HCT116 (cell line): ENCODE measurements around the gene GYPA.

Experiments
- POLR2A ChIP-seq: IDR thresholded peaks from 2 replicates; pipeline ENCODE4 v1.7.0; 2011; ENCODE audit warnings: borderline replicate concordance; ENCODE audit not compliant: insufficient read depth, insufficient read length; ENCODE audit errors: extremely low read depth
- TF ChIP-seq, protein P1 (sequence below), 3 experiments: fragments of 200-600 bp in 1 of 3; sonication (generic) in 1 of 3; IDR thresholded peaks in 2 of 3; conservative IDR thresholded peaks in 1 of 3; 2 replicates each; pipeline ENCODE4 v1.5.1; 2012 to 2017; ENCODE audit warnings: low read depth in 2 of 3, low read length in 2 of 3, antibody characterized with exemption in 1 of 3, borderline replicate concordance in 1 of 3, control low read depth in 1 of 3, mild to moderate bottlenecking in 1 of 3, mixed read lengths in 1 of 3, mixed run types in 1 of 3, moderate library complexity in 1 of 3; ENCODE audit not compliant: insufficient read depth in 1 of 3

DNA sequence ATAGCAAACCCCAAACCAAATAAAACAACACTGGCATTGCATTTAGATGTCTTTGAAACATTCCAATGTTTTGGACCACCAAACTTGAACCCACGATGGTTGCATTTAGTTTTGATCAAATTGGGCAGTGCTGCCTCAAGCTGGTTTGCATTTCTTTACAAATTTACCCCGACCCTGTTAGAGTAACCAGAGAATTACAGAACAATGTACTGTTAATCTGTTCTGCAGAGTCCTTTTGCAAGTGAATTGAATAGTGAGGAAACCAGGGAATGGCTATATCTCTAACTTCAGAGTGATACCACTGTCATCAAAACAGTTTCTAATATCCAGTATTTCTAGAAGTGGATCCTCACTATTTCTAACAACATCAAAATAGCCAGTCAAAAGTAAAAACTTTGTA, 49.5 kb upstream of the GYPA start:
- TF ChIP-seq, protein P1, sequence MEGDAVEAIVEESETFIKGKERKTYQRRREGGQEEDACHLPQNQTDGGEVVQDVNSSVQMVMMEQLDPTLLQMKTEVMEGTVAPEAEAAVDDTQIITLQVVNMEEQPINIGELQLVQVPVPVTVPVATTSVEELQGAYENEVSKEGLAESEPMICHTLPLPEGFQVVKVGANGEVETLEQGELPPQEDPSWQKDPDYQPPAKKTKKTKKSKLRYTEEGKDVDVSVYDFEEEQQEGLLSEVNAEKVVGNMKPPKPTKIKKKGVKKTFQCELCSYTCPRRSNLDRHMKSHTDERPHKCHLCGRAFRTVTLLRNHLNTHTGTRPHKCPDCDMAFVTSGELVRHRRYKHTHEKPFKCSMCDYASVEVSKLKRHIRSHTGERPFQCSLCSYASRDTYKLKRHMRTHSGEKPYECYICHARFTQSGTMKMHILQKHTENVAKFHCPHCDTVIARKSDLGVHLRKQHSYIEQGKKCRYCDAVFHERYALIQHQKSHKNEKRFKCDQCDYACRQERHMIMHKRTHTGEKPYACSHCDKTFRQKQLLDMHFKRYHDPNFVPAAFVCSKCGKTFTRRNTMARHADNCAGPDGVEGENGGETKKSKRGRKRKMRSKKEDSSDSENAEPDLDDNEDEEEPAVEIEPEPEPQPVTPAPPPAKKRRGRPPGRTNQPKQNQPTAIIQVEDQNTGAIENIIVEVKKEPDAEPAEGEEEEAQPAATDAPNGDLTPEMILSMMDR (IDR thresholded peaks at IDR 0.05 in 2 of 3, conservative IDR thresholded peaks at IDR 0.05 in 1 of 3; ENCODE audit: borderline replicate concordance in 1 of 3, insufficient read depth in 1 of 3, low read depth in 2 of 3, low read length in 2 of 3), result no peak
- TF ChIP-seq POLR2A, result no peak
